IPS-18c (cell line): Measurements from ENCODE around the gene LDLR.
"Not testable (repeated sequence)": the region's sequence is repeated elsewhere in the genome, so short reads cannot be mapped to it uniquely, and the experiment has no call there.

Experiments used
- H3K4me3 ChIP-seq: 2 replicates; pipeline ENCODE4 v1.7.0; 2013; ENCODE audit warnings: low read depth, mild to moderate bottlenecking, low read length, moderate library complexity; ENCODE audit not compliant: insufficient read depth
- H3K9me3 ChIP-seq: one replicate; pipeline ENCODE4 v1.6.1; 2013; ENCODE audit warnings: mild to moderate bottlenecking, low read length, moderate library complexity; ENCODE audit not compliant: control insufficient read depth, insufficient read depth

The LDLR gene

GRCh38 chr19:11123114-11123513, 33.9 kb downstream of the LDLR start:
- Histone ChIP-seq H3K9me3 (peaks cover 2% of the 10 kb centered on the region), H3K4me3 (no peak overlapping the region)

- H3K9me3 ChIP-seq, H3K4me3 ChIP-seq: not testable (repeated sequence)
Observed at GRCh38 chr19:11124157-11124556, 34.9 kb downstream of the LDLR start.

GRCh38 chr19:11125994-11126685, 36.9 kb downstream of the LDLR start:
- peaks cover 2% of the 10 kb centered on the region for H3K9me3 ChIP-seq
- no peak overlapping the region for H3K4me3 ChIP-seq

- Histone ChIP-seq H3K4me3 (no peak overlapping the region), H3K9me3 (peaks cover 2% of the 10 kb centered on the region)
Observed at GRCh38 chr19:11127905-11128304, 38.6 kb downstream of the LDLR start.

- H3K9me3 ChIP-seq, result peaks cover 2% of the 10 kb centered on the region
- H3K4me3 ChIP-seq, result no peak overlapping the region
Observed at GRCh38 chr19:11130824-11131455, 41.7 kb downstream of the LDLR start.

DNA sequence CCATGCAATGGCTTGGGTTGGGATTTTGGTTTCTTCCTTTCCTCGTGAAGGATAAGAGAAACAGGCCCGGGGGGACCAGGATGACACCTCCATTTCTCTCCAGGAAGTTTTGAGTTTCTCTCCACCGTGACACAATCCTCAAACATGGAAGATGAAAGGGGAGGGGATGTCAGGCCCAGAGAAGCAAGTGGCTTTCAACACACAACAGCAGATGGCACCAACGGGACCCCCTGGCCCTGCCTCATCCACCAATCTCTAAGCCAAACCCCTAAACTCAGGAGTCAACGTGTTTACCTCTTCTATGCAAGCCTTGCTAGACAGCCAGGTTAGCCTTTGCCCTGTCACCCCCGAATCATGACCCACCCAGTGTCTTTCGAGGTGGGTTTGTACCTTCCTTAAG, 42.2 kb downstream of the LDLR start:
- H3K9me3 ChIP-seq, result peaks cover 2% of the 10 kb centered on the region

GRCh38 chr19:11136400-11137101, 47.3 kb downstream of the LDLR start:
- H3K9me3 ChIP-seq, result peaks cover 3% of the 10 kb centered on the region
- H3K4me3 ChIP-seq, result no peak overlapping the region

More for the DNA sequence above, 42.2 kb downstream of the LDLR start:
- H3K4me3 ChIP-seq, result no peak overlapping the region

DNA sequence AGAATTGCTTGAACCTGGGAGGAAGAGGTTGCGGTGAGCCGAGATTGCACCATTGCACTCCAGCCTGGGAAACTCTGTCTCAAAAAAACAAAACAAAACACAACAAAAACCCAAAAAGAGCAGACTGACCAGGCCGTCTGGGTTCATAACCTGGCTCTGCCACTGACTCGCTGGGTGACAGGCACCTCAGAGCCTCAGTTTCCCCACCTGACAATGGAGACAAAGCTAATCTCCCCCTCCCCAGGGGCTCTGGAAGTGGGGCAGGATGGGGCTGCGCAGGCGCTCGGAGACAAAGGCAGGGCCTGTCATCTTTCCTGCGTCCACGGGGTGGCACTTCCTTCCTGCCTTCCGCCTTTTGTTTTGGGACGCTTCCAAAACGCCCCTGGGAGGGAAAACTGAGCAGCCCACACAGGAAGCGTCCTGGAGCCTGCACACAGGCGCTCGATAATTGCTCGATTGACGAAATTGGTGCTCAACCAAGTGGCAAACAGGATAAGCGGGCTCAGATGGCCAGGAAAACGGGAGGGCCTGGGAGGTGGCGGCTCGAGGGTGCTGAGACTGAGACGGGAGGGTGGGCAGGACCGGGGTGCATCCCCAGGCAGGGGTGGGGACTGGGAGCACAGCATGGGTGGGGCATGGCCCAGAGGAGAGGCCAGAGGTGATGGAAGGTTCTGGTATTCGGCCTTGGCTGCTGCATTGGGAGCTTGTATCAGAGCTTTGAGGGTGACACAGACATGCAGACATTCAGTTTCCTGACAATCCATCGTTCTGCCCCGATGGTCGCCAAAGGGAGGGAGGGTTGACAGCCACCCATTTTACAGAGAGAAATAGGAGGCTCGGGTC, 48.5 kb downstream of the LDLR start:
- H3K4me3 ChIP-seq, result peak overlapping the region; percentile 47; the same call in 1 of the 2 replicates
- peaks cover 3% of the 10 kb centered on the region for H3K9me3 ChIP-seq

GRCh38 chr19:11138601-11139300, 49.5 kb downstream of the LDLR start:
- H3K4me3 ChIP-seq, result no peak overlapping the region
- peaks cover 3% of the 10 kb centered on the region for H3K9me3 ChIP-seq

GRCh38 chr19:11140023-11140538, 50.8 kb downstream of the LDLR start:
- H3K4me3 ChIP-seq, H3K9me3 ChIP-seq: not testable (repeated sequence)

DNA sequence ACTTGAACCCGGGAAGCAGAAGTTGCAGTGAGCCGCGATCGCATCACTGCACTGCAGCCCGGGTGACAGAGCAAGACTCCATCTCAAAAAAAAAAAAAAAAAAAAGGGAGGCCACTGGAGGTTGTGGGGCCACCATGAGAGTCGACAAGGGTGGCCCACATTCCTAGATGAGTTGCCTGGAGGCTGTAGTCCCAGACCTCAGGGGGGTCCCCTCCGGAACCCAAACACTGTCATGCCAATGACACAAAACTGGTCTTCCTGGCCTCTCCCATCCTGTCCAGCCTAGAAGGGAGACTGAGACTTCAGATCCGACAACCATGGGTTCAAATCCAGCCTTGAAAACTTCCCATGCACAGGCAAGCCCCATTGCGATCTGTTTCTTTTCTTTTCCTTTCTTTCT, 51.6 kb downstream of the LDLR start:
- Histone ChIP-seq H3K9me3 (peaks cover 3% of the 10 kb centered on the region), H3K4me3 (no peak overlapping the region)

- peaks cover under 1% of the 10 kb centered on the region for H3K9me3 ChIP-seq
- no peak overlapping the region for H3K4me3 ChIP-seq
Observed at GRCh38 chr19:11141937-11142527, 52.8 kb downstream of the LDLR start.

GRCh38 chr19:11142528-11143171, 53.4 kb downstream of the LDLR start:
- no peaks in the 10 kb centered on the region for H3K9me3 ChIP-seq
- 0 out of 2 replicates have a peak overlapping the region, but pooled peaks have one; percentile 4 for H3K4me3 ChIP-seq

DNA sequence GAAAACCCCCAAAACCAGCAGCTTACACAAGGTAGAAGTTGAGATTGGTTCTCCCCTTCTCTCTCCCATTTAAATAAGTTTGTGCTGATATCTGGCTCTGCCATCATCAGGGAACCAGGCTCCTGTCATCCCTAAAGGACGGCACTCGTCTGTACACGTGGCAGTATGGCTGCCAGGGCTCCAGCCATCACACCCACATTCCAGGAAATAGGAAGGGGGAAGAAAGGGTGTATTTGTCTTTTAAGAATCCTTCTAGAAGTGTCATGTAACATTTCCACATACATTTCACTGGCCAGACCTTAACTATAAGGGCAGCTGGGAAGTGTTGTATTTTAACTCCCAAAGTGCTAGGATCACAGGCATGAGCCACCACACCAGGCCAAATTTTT, 56.3 kb downstream of the LDLR start:
- H3K9me3 ChIP-seq, result no peaks in the 10 kb centered on the region
- no peak overlapping the region for H3K4me3 ChIP-seq

GRCh38 chr19:11148001-11148400, 58.7 kb downstream of the LDLR start:
- no peak overlapping the region for H3K4me3 ChIP-seq

GRCh38 chr19:11151181-11151580, 61.9 kb downstream of the LDLR start:
- Histone ChIP-seq H3K4me3 (no peak overlapping the region), H3K9me3 (no peaks in the 10 kb centered on the region)

More at GRCh38 chr19:11148001-11148400, 58.7 kb downstream of the LDLR start:
- no peaks in the 10 kb centered on the region for H3K9me3 ChIP-seq
